H1 (cell line): ENCODE measurements around the gene SUSD5. TPM values are rescaled to one million over a fixed set of nuclear protein-coding genes. Genes with fewer than 3 reads are reported as not detected.

Experiments used
- CTCF ChIA-PET: fragments of 300-600 bp; sonication (Branson Sonifier 250); formaldehyde crosslinking; loops from one replicate; lab custom pipeline; 2021; ENCODE audit not compliant: partially characterized antibody; lab: Charles Lee
- POLR2A ChIA-PET: fragments of 300-600 bp; sonication (Branson Sonifier 250); formaldehyde crosslinking; loops from one replicate; lab custom pipeline; 2021; ENCODE audit warnings: inconsistent platforms; ENCODE audit not compliant: partially characterized antibody; lab: Charles Lee
- DNase-seq, 2 experiments: peaks; one replicate each; pipeline versions ENCODE4 v3.0.0 to v3.0.0-alpha.2; 2010 to 2022; ENCODE audit warnings: low spot score in 2 of 2, low read depth in 1 of 2, mixed read lengths in 1 of 2
- FAIRE-seq: peaks from 2 replicates; lab custom pipeline; 2011; peaks lifted over from hg19 to GRCh38; lab: Jason Lieb, UNC
- H2AFZ ChIP-seq: 2 replicates; pipeline ENCODE4 v1.8.1; 2012; ENCODE audit warnings: low read length, inconsistent platforms
- H2AK5ac ChIP-seq: 2 replicates; pipeline ENCODE4 v1.6.1; 2013; ENCODE audit warnings: low read depth, low read length
- H2BK120ac ChIP-seq: replicated peaks from 2 replicates; pipeline ENCODE3; 2013; ENCODE audit warnings: low read depth, low read length, inconsistent platforms
- H2BK12ac ChIP-seq: 2 replicates; pipeline ENCODE4 v1.6.1; 2013; ENCODE audit warnings: low read depth, low read length
- H2BK15ac ChIP-seq: 2 replicates; pipeline ENCODE4 v1.6.1; 2013; ENCODE audit warnings: low read length
- H2BK20ac ChIP-seq: 2 replicates; pipeline ENCODE4 v1.6.1; 2013; ENCODE audit warnings: low read length
- H2BK5ac ChIP-seq: 2 replicates; pipeline ENCODE4 v1.6.1; 2013; ENCODE audit warnings: low read depth, low read length
- H3K14ac ChIP-seq: 2 replicates; pipeline ENCODE4 v1.6.1; 2013; ENCODE audit warnings: inconsistent platforms; ENCODE audit not compliant: insufficient read length
- H3K18ac ChIP-seq: 2 replicates; pipeline ENCODE4 v1.6.1; 2013; ENCODE audit warnings: low read length; ENCODE audit errors: extremely low read depth
- H3K23ac ChIP-seq: 2 replicates; pipeline ENCODE4 v1.6.1; 2013; ENCODE audit warnings: inconsistent platforms; ENCODE audit not compliant: insufficient read length
- H3K23me2 ChIP-seq: 2 replicates; pipeline ENCODE4 v1.6.1; 2013; ENCODE audit warnings: low read depth, low read length
- H3K27ac ChIP-seq: 2 replicates; pipeline ENCODE4 v1.6.1; 2011; ENCODE audit warnings: low read depth, low read length, inconsistent platforms
- H3K27me3 ChIP-seq, 4 experiments: replicated peaks in 1 of 4; 1 replicate in 1 of 4; 2 replicates in 3 of 4; pipeline versions ENCODE4 v1.6.1 to v1.8.1; 2011 to 2013; ENCODE audit warnings: low read length in 3 of 4, mild to moderate bottlenecking in 3 of 4, inconsistent platforms in 2 of 4, mixed read lengths in 2 of 4, moderate library complexity in 1 of 4; ENCODE audit not compliant: control insufficient read depth in 3 of 4, insufficient read depth in 3 of 4; ENCODE audit errors: extremely low read depth in 1 of 4
- H3K36me3 ChIP-seq, 4 experiments: 2 replicates each; pipeline versions ENCODE4 v1.6.1 to v1.8.1; 2011 to 2013; ENCODE audit warnings: mild to moderate bottlenecking in 4 of 4, low read length in 3 of 4, moderate library complexity in 2 of 4, control low read depth in 1 of 4, inconsistent platforms in 1 of 4; ENCODE audit not compliant: insufficient read depth in 4 of 4, control insufficient read depth in 2 of 4
- H3K4ac ChIP-seq: replicated peaks from 2 replicates; pipeline ENCODE3; 2013; ENCODE audit warnings: low read length, low read depth, mixed read lengths, inconsistent platforms; ENCODE audit not compliant: insufficient read length
- H3K4me1 ChIP-seq, 4 experiments: replicated peaks in 1 of 4; 1 replicate in 1 of 4; 2 replicates in 3 of 4; pipeline versions ENCODE4 v1.6.1 to v1.8.1; 2011 to 2013; ENCODE audit warnings: low read length in 3 of 4, inconsistent platforms in 2 of 4, mixed read lengths in 1 of 4; ENCODE audit not compliant: insufficient read depth in 4 of 4, control insufficient read depth in 3 of 4
- H3K4me2 ChIP-seq, 2 experiments: 2 replicates each; pipeline versions ENCODE4 v1.6.1 to v1.8.1; 2011 to 2013; ENCODE audit warnings: low read depth in 2 of 2, low read length in 2 of 2, control low read depth in 1 of 2, inconsistent platforms in 1 of 2, mild to moderate bottlenecking in 1 of 2; ENCODE audit not compliant: insufficient read depth in 1 of 2
- H3K4me3 ChIP-seq, 4 experiments: fragments of 200-600, 300-600 bp in 1 of 4; sonication (generic), shearing (Covaris generic), sonication (Bioruptor Twin) in 1 of 4; 2 replicates each; pipeline versions ENCODE4 v1.5.1 to v1.8.1; 2011 to 2016; ENCODE audit warnings: low read length in 4 of 4, low read depth in 3 of 4, control low read depth in 2 of 4, inconsistent platforms in 2 of 4, mild to moderate bottlenecking in 2 of 4, mixed read lengths in 1 of 4, moderate library complexity in 1 of 4; ENCODE audit not compliant: insufficient read depth in 2 of 4; ENCODE audit errors: extremely low read depth in 1 of 4
- H3K56ac ChIP-seq: replicated peaks from 2 replicates; pipeline ENCODE3; 2013; ENCODE audit warnings: low read depth, mild to moderate bottlenecking, mixed read lengths, low read length, inconsistent platforms; ENCODE audit not compliant: insufficient read length
- H3K79me1 ChIP-seq: 2 replicates; pipeline ENCODE4 v1.6.1; 2013; ENCODE audit warnings: low read depth, low read length, control low read depth
- H3K79me2 ChIP-seq, 2 experiments: 2 replicates each; pipeline versions ENCODE4 v1.6.1 to v1.8.1; 2012 to 2013; ENCODE audit warnings: low read length in 2 of 2, mild to moderate bottlenecking in 2 of 2, inconsistent platforms in 1 of 2; ENCODE audit not compliant: insufficient read depth in 2 of 2, control insufficient read depth in 1 of 2
- H3K9ac ChIP-seq, 4 experiments: replicated peaks in 1 of 4; 1 replicate in 1 of 4; 2 replicates in 3 of 4; pipeline versions ENCODE4 v1.6.1 to v1.8.1; 2011 to 2013; ENCODE audit warnings: low read depth in 3 of 4, low read length in 3 of 4, control low read depth in 2 of 4, mild to moderate bottlenecking in 2 of 4, moderate library complexity in 2 of 4, inconsistent platforms in 1 of 4; ENCODE audit errors: extremely low read depth in 1 of 4
- H3K9me3 ChIP-seq, 2 experiments: 2 replicates each; pipeline versions ENCODE4 v1.6.1 to v1.8.1; 2012 to 2013; ENCODE audit warnings: mild to moderate bottlenecking in 2 of 2, moderate library complexity in 2 of 2, control low read depth in 1 of 2, inconsistent platforms in 1 of 2, low read depth in 1 of 2, low read length in 1 of 2, mixed read lengths in 1 of 2; ENCODE audit not compliant: insufficient read depth in 2 of 2
- H4K20me1 ChIP-seq, 2 experiments: replicated peaks in 1 of 2; 2 replicates each; pipeline versions ENCODE3 to v1.8.1; 2011 to 2013; ENCODE audit warnings: inconsistent platforms in 2 of 2, low read length in 2 of 2, mild to moderate bottlenecking in 1 of 2; ENCODE audit not compliant: insufficient read depth in 2 of 2, control insufficient read depth in 1 of 2
- H4K5ac ChIP-seq: 2 replicates; pipeline ENCODE4 v1.6.1; 2013; ENCODE audit warnings: low read length, low read depth, mixed read lengths, inconsistent platforms; ENCODE audit not compliant: insufficient read length
- H4K8ac ChIP-seq: 2 replicates; pipeline ENCODE4 v1.8.0; 2013; ENCODE audit warnings: mild to moderate bottlenecking, moderate library complexity, low read length, inconsistent platforms; ENCODE audit not compliant: insufficient read depth; ENCODE audit errors: extremely low read depth
- H4K91ac ChIP-seq: replicated peaks from 2 replicates; pipeline ENCODE3; 2013; ENCODE audit warnings: low read length, mixed read lengths, inconsistent platforms; ENCODE audit not compliant: insufficient read length
- TAF7 ChIP-seq: optimal IDR thresholded peaks from 2 replicates; pipeline ENCODE3; 2011; ENCODE audit warnings: low read depth, mild to moderate bottlenecking, inconsistent platforms, low read length, moderate library complexity, borderline replicate concordance
- WGBS, 2 experiments: shearing (Covaris generic) in 1 of 2; methylation state at CpG; one replicate each; pipeline versions ENCODE4 v1.1.6 to v1.1.7; 2013 to 2015; ENCODE audit warnings: low lambda C conversion rate in 2 of 2, mixed read lengths in 2 of 2, inconsistent platforms in 1 of 2, low coverage in 1 of 2, missing lambda C conversion rate in 1 of 2; ENCODE audit not compliant: insufficient replicate concordance in 2 of 2, insufficient coverage in 1 of 2, insufficient read length in 1 of 2; ENCODE audit errors: extremely low coverage in 1 of 2, missing lambda C conversion rate in 1 of 2; 5-methylcytosine and 5-hydroxymethylcytosine counted together
- polyA plus RNA-seq, 7 experiments: library from polyadenylated mRNA; depleted of rRNA in 3 of 7; stranded (reverse) in 5 of 7; unstranded in 2 of 7; fragments of >200 nt in 5 of 7; fragments of 200-250 nt in 2 of 7; gene quantifications; 1 replicate in 5 of 7; 2 replicates in 1 of 7; 4 replicates in 1 of 7; pipeline versions ENCODE4 v1.2.1 to v1.2.3, GENCODE V29; 2011 to 2013; ENCODE audit warnings: missing spikeins in 2 of 7, mixed read lengths in 2 of 7
- total RNA-seq: library from RNA; stranded (reverse); fragmentation: NEBNext Ultra II Directional; extraction: Animal tissue kit (Norgen Biotek cat#: 25700); gene quantifications from 2 replicates; pipeline ENCODE4 v1.2.1, GENCODE V29; 2021

The SUSD5 gene
- total and polyA plus RNA-seq, 2 of the 8 experiments (the other 6 are each of a cell fraction or from before 2014, with no cell fraction given): 0.92 to 3.3 TPM

DNA sequence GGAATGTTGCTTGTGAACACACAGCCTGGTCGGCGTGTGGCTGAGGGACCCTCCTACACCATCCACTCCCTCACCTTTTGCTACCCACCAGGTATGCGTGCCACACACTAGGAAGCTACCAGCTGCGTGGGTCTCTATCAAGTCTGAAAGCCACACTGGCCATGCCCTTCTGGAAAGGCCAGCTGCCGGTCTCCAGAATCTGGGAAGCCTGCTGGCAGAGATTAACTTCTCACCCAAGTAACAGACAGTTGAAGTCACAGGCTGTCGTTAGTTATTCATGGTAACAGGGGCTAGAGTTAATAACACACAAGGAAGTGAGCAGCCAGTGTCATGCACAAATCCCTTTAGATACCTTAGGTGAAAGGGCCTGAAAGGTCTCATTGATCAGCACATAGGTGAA lies 48.1 kb downstream of the SUSD5 start:
- Histone ChIP-seq H3K23ac (no peak overlapping the region), H2BK15ac (no peak overlapping the region), H4K8ac (no peak overlapping the region), H2AFZ (no peak overlapping the region), H3K14ac (no peak overlapping the region), H3K27me3 (no peaks in the 10 kb centered on the region), H2BK120ac (no peak overlapping the region), H4K5ac (no peak overlapping the region), H3K36me3 (no peaks in the 10 kb centered on the region), H2BK20ac (no peak overlapping the region), H3K27ac (no peak overlapping the region), H2AK5ac (no peak overlapping the region), H3K79me2 (no peaks in the 10 kb centered on the region), H3K18ac (no peak overlapping the region), H2BK12ac (no peak overlapping the region), H3K9ac (no peak overlapping the region), H3K4me2 (no peak overlapping the region), H3K4me3 (no peak overlapping the region), H2BK5ac (no peak overlapping the region), H3K9me3 (no peaks in the 10 kb centered on the region), H3K23me2 (no peaks in the 10 kb centered on the region), H4K20me1 (no peaks in the 10 kb centered on the region), H3K56ac (no peak overlapping the region), H3K79me1 (0 out of 2 replicates have a peak, but pooled peaks cover 3% of the 10 kb centered on the region), H3K4me1 (no peaks in the 10 kb centered on the region), H4K91ac (no peak overlapping the region), H3K4ac (no peak overlapping the region)
- no peak for FAIRE-seq
- ChIA-PET POLR2A (no interaction called here), CTCF (interaction anchor here (1.4 to 1.6 kb wide), 2 partner anchors 23 to 202 kb away, joined by 4 to 5 read pairs; no protein-coding TSS in a partner anchor)
- TF ChIP-seq TAF7: no peak
- 83% methylated on average over 6 of the region's 6 CpGs; no CpG with 5 or more reads in 1 of the 2 experiments for WGBS, 2 experiments
- no peak for DNase-seq
